Measurements from ENCODE around the gene GP1BA.

DNA sequence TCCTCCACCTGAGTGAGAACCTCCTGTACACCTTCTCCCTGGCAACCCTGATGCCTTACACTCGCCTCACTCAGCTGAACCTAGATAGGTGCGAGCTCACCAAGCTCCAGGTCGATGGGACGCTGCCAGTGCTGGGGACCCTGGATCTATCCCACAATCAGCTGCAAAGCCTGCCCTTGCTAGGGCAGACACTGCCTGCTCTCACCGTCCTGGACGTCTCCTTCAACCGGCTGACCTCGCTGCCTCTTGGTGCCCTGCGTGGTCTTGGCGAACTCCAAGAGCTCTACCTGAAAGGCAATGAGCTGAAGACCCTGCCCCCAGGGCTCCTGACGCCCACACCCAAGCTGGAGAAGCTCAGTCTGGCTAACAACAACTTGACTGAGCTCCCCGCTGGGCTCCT, 679 bp downstream of the GP1BA start:
- TF ChIP-seq, protein P1, sequence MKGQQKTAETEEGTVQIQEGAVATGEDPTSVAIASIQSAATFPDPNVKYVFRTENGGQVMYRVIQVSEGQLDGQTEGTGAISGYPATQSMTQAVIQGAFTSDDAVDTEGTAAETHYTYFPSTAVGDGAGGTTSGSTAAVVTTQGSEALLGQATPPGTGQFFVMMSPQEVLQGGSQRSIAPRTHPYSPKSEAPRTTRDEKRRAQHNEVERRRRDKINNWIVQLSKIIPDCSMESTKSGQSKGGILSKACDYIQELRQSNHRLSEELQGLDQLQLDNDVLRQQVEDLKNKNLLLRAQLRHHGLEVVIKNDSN (IDR thresholded peaks at IDR 0.05): no peak
- no peak for TF ChIP-seq TAF1 (IDR thresholded peaks at IDR 0.05; ENCODE audit: low read depth)
- TF ChIP-seq, protein P2, sequence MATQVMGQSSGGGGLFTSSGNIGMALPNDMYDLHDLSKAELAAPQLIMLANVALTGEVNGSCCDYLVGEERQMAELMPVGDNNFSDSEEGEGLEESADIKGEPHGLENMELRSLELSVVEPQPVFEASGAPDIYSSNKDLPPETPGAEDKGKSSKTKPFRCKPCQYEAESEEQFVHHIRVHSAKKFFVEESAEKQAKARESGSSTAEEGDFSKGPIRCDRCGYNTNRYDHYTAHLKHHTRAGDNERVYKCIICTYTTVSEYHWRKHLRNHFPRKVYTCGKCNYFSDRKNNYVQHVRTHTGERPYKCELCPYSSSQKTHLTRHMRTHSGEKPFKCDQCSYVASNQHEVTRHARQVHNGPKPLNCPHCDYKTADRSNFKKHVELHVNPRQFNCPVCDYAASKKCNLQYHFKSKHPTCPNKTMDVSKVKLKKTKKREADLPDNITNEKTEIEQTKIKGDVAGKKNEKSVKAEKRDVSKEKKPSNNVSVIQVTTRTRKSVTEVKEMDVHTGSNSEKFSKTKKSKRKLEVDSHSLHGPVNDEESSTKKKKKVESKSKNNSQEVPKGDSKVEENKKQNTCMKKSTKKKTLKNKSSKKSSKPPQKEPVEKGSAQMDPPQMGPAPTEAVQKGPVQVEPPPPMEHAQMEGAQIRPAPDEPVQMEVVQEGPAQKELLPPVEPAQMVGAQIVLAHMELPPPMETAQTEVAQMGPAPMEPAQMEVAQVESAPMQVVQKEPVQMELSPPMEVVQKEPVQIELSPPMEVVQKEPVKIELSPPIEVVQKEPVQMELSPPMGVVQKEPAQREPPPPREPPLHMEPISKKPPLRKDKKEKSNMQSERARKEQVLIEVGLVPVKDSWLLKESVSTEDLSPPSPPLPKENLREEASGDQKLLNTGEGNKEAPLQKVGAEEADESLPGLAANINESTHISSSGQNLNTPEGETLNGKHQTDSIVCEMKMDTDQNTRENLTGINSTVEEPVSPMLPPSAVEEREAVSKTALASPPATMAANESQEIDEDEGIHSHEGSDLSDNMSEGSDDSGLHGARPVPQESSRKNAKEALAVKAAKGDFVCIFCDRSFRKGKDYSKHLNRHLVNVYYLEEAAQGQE (IDR thresholded peaks at IDR 0.05; ENCODE audit: low read depth): no peak
- TF ChIP-seq EP300 (IDR thresholded peaks at IDR 0.05; ENCODE audit: borderline replicate concordance): no peak
- no peak for TF ChIP-seq CEBPB (IDR thresholded peaks at IDR 0.05)
- TF ChIP-seq TCF12 (IDR thresholded peaks at IDR 0.05; ENCODE audit: low read depth): no peak
- no peak for TF ChIP-seq CREB1 (IDR thresholded peaks at IDR 0.05; ENCODE audit: low read depth)
- TF ChIP-seq FOXM1 (IDR thresholded peaks at IDR 0.05; ENCODE audit: borderline replicate concordance, low read depth): no peak
- no peak for TF ChIP-seq RAD21 (IDR thresholded peaks at IDR 0.05; ENCODE audit: low read depth)
- TF ChIP-seq YY1 (IDR thresholded peaks at IDR 0.05; ENCODE audit: low read depth): no peak
- TF ChIP-seq EGR1 (IDR thresholded peaks at IDR 0.05): no peak
